Trophoblast cell (in vitro differentiated cells and primary cell): ENCODE measurements around the gene C16orf89.

Experiments used
- DNase-seq, 2 donors: peaks; one replicate each; pipeline ENCODE4 v3.0.0-alpha.2; 2016
- H2AFZ ChIP-seq: 2 replicates; pipeline ENCODE4 v1.6.1; 2013; ENCODE audit warnings: low read length, moderate library complexity, mild to moderate bottlenecking; ENCODE audit not compliant: insufficient read depth, poor library complexity
- H2AK5ac ChIP-seq: 2 replicates; pipeline ENCODE4 v1.6.1; 2013; ENCODE audit warnings: mild to moderate bottlenecking, low read length
- H2BK120ac ChIP-seq: 2 replicates; pipeline ENCODE4 v1.6.1; 2013; ENCODE audit warnings: low read length, mild to moderate bottlenecking, moderate library complexity; ENCODE audit not compliant: insufficient read depth, poor library complexity
- H2BK12ac ChIP-seq: 2 replicates; pipeline ENCODE4 v1.6.1; 2013; ENCODE audit warnings: mild to moderate bottlenecking, low read length, moderate library complexity
- H2BK5ac ChIP-seq: 2 replicates; pipeline ENCODE4 v1.6.1; 2013; ENCODE audit warnings: low read length, low read depth, moderate library complexity, mild to moderate bottlenecking; ENCODE audit not compliant: poor library complexity
- H3K14ac ChIP-seq: 2 replicates; pipeline ENCODE4 v1.6.1; 2013; ENCODE audit warnings: mild to moderate bottlenecking, low read length
- H3K18ac ChIP-seq: 2 replicates; pipeline ENCODE4 v1.6.1; 2013; ENCODE audit warnings: mild to moderate bottlenecking, low read length
- H3K23ac ChIP-seq: 2 replicates; pipeline ENCODE4 v1.6.1; 2013; ENCODE audit warnings: low read length
- H3K27ac ChIP-seq: 2 replicates; pipeline ENCODE4 v1.5.1; 2013; ENCODE audit warnings: low read depth, mild to moderate bottlenecking, inconsistent platforms, low read length, moderate library complexity
- H3K27me3 ChIP-seq: 2 replicates; pipeline ENCODE4 v1.6.1; 2013; ENCODE audit warnings: inconsistent platforms, mild to moderate bottlenecking, low read length, moderate library complexity; ENCODE audit not compliant: insufficient read depth
- H3K36me3 ChIP-seq, 2 experiments: 1 replicate in 1 of 2; 2 replicates in 1 of 2; pipeline ENCODE4 v1.6.1; 2013; ENCODE audit warnings: low read length in 2 of 2, mild to moderate bottlenecking in 2 of 2, moderate library complexity in 1 of 2; ENCODE audit not compliant: insufficient read depth in 2 of 2, control insufficient read depth in 1 of 2
- H3K4ac ChIP-seq: 2 replicates; pipeline ENCODE4 v1.6.1; 2013; ENCODE audit warnings: low read depth, mild to moderate bottlenecking, low read length, moderate library complexity
- H3K4me1 ChIP-seq, 2 experiments: 1 replicate in 1 of 2; 2 replicates in 1 of 2; pipeline ENCODE4 v1.6.1; 2013; ENCODE audit warnings: low read length in 2 of 2, mild to moderate bottlenecking in 2 of 2, moderate library complexity in 1 of 2; ENCODE audit not compliant: insufficient read depth in 2 of 2, control insufficient read depth in 1 of 2
- H3K4me2 ChIP-seq: 2 replicates; pipeline ENCODE4 v1.6.1; 2013; ENCODE audit warnings: inconsistent platforms, mild to moderate bottlenecking, low read length, moderate library complexity
- H3K4me3 ChIP-seq: 2 replicates; pipeline ENCODE4 v1.5.1; 2013; ENCODE audit warnings: mild to moderate bottlenecking, low read depth, low read length, inconsistent platforms
- H3K79me1 ChIP-seq: one replicate; pipeline ENCODE4 v1.6.1; 2013; ENCODE audit warnings: low read length
- H3K79me2 ChIP-seq: 2 replicates; pipeline ENCODE4 v1.6.1; 2013; ENCODE audit warnings: low read length, mild to moderate bottlenecking; ENCODE audit not compliant: control insufficient read depth, insufficient read depth, poor library complexity
- H3K9ac ChIP-seq: 2 replicates; pipeline ENCODE4 v1.6.1; 2013; ENCODE audit warnings: mild to moderate bottlenecking, low read length
- H3K9me3 ChIP-seq: 2 replicates; pipeline ENCODE4 v1.6.1; 2013; ENCODE audit warnings: low read depth, mild to moderate bottlenecking, control low read depth, inconsistent platforms, low read length; ENCODE audit not compliant: insufficient read depth
- H4K12ac ChIP-seq: 2 replicates; pipeline ENCODE4 v1.6.1; 2013; ENCODE audit warnings: low read depth, mild to moderate bottlenecking, low read length, moderate library complexity
- H4K8ac ChIP-seq: 2 replicates; pipeline ENCODE4 v1.6.1; 2013; ENCODE audit warnings: low read depth, mild to moderate bottlenecking, low read length, moderate library complexity
- H4K91ac ChIP-seq: one replicate; pipeline ENCODE4 v1.6.1; 2013; ENCODE audit warnings: low read depth, mild to moderate bottlenecking, low read length, moderate library complexity
- WGBS: extraction: QIAGEN DNeasy Blood & Tissue Kit; methylation state at CpG from one replicate; pipeline ENCODE4 v1.1.7; 2013; ENCODE audit warnings: missing lambda C conversion rate; ENCODE audit not compliant: insufficient read length, insufficient coverage; ENCODE audit errors: extremely low coverage; 5-methylcytosine and 5-hydroxymethylcytosine counted together

C16orf89 gene

GRCh38 chr16:5027086-5027485, 38.7 kb downstream of the C16orf89 start:
- no peaks in the 10 kb centered on the region for H3K27me3 ChIP-seq
- no peak overlapping the region for H3K23ac ChIP-seq
- no CpG with 5 or more reads among the region's 7 CpGs for WGBS
- no peaks in the 10 kb centered on the region for H3K79me2 ChIP-seq
- H3K9ac ChIP-seq: no peak overlapping the region
- H3K4ac ChIP-seq: no peak overlapping the region
- peaks cover 2 to 6% of the 10 kb centered on the region in 2 experiments for H3K36me3 ChIP-seq
- DNase-seq: no peak
- H4K91ac ChIP-seq: no peak overlapping the region
- no peak overlapping the region for H3K14ac ChIP-seq
- H2BK12ac ChIP-seq: no peak overlapping the region
- H3K27ac ChIP-seq: no peak overlapping the region
- peaks cover 1% of the 10 kb centered on the region for H3K9me3 ChIP-seq
- no peak overlapping the region for H2AFZ ChIP-seq
- no peak overlapping the region for H2BK120ac ChIP-seq
- no peak overlapping the region for H3K4me3 ChIP-seq
- no peak overlapping the region for H3K18ac ChIP-seq
- H4K12ac ChIP-seq: no peak overlapping the region
- no peaks in the 10 kb centered on the region for H3K4me1 ChIP-seq
- no peak overlapping the region for H2AK5ac ChIP-seq
- H3K4me2 ChIP-seq: no peak overlapping the region
- H4K8ac ChIP-seq: no peak overlapping the region
- no peak overlapping the region for H2BK5ac ChIP-seq
- H3K79me1 ChIP-seq: no peaks in the 10 kb centered on the region

DNA sequence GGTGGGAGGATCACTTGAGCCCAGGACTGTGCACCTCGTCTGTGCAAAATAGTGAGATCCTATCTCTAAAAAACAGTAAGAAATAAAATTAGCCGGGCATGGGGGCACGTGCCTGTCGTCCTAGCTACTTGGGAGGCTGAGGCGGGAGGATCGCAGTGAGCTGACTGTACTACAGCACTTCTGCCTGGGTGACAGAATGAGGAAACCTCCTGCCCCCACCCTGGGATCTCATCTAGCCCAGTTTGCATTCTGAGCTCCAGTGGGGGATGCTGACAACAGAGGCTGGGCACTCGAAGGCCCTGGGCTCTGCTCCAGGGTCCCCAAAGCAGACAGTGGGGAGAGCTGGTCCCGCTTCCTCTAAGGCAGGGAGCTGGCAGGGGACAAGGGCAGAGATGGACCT, 39.1 kb downstream of the C16orf89 start:
- no CpG with 5 or more reads among the region's 8 CpGs for WGBS
- Histone ChIP-seq H4K91ac (no peak overlapping the region), H3K4me3 (no peak overlapping the region), H3K27me3 (no peaks in the 10 kb centered on the region), H3K27ac (no peak overlapping the region), H3K14ac (no peak overlapping the region), H3K4me2 (no peak overlapping the region), H3K79me2 (no peaks in the 10 kb centered on the region), H2BK5ac (no peak overlapping the region), H3K36me3 (peaks cover 2 to 6% of the 10 kb centered on the region in 2 experiments), H2AFZ (no peak overlapping the region), H3K18ac (no peak overlapping the region), H2BK120ac (no peak overlapping the region), H4K8ac (no peak overlapping the region), H3K23ac (no peak overlapping the region), H2BK12ac (no peak overlapping the region), H3K9me3 (peaks cover 1% of the 10 kb centered on the region), H3K4ac (no peak overlapping the region), H4K12ac (no peak overlapping the region), H3K79me1 (no peaks in the 10 kb centered on the region), H3K4me1 (no peaks in the 10 kb centered on the region), H3K9ac (no peak overlapping the region), H2AK5ac (no peak overlapping the region)
- no peak for DNase-seq

DNA sequence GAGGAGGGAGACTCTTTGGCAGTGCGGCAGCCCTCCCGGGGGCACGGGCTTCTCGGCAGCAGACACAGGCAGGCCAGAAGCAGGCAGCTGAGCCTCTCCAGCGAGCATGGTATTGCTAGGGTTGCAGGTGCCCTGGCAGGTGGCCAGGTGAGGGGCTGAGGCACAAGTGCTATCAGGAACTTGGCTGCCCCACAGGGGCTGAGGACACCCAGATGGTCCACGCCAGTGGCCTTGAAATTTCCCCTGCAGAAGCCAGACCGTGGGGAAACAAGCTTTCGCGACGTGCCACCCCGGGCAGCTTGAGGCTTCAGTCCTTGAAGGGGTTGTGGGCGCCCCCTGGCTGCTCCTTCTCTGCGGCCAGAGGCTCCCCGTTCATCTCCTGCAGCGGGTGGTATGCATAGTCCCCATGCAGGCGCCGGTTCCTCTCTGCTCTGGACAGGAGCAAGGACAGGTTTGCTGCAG, 40.6 kb downstream of the C16orf89 start:
- no peak overlapping the region for H3K27ac ChIP-seq
- no peak overlapping the region for H3K18ac ChIP-seq
- no peak overlapping the region for H2BK12ac ChIP-seq
- no peak overlapping the region for H3K14ac ChIP-seq
- WGBS: no CpG with 5 or more reads among the region's 17 CpGs
- H4K91ac ChIP-seq: no peak overlapping the region
- no peak overlapping the region for H2AFZ ChIP-seq
- H2BK120ac ChIP-seq: no peak overlapping the region
- H3K9me3 ChIP-seq: peaks cover 1% of the 10 kb centered on the region
- no peak overlapping the region for H3K4me2 ChIP-seq
- no peak overlapping the region for H4K8ac ChIP-seq
- no peak for DNase-seq
- no peak overlapping the region for H3K23ac ChIP-seq
- H3K4me3 ChIP-seq: no peak overlapping the region
- no peaks in the 10 kb centered on the region for H3K79me2 ChIP-seq
- no peak overlapping the region for H2AK5ac ChIP-seq
- H3K4ac ChIP-seq: no peak overlapping the region
- H3K36me3 ChIP-seq: peaks cover 0 to 6% of the 10 kb centered on the region in 2 experiments
- no peak overlapping the region for H3K9ac ChIP-seq
- H3K27me3 ChIP-seq: no peaks in the 10 kb centered on the region
- no peak overlapping the region for H2BK5ac ChIP-seq
- no peaks in the 10 kb centered on the region for H3K4me1 ChIP-seq
- no peaks in the 10 kb centered on the region for H3K79me1 ChIP-seq
- H4K12ac ChIP-seq: no peak overlapping the region

- H3K79me2 ChIP-seq: no peaks in the 10 kb centered on the region
- no peak overlapping the region for H3K9ac ChIP-seq
- no peak overlapping the region for H3K4me3 ChIP-seq
- no peaks in the 10 kb centered on the region for H3K79me1 ChIP-seq
- peak in 1 of 2 donors; percentile 25 for DNase-seq
- no peak overlapping the region for H2BK12ac ChIP-seq
- H3K27me3 ChIP-seq: no peaks in the 10 kb centered on the region
- H2BK120ac ChIP-seq: no peak overlapping the region
- no peak overlapping the region for H3K23ac ChIP-seq
- H2AK5ac ChIP-seq: no peak overlapping the region
- H2BK5ac ChIP-seq: no peak overlapping the region
- no peak overlapping the region for H4K8ac ChIP-seq
- H2AFZ ChIP-seq: no peak overlapping the region
- no peak overlapping the region for H3K4ac ChIP-seq
- H4K91ac ChIP-seq: no peak overlapping the region
- peaks cover 0 to 6% of the 10 kb centered on the region in 2 experiments for H3K36me3 ChIP-seq
- no peaks in the 10 kb centered on the region for H3K4me1 ChIP-seq
- H3K27ac ChIP-seq: no peak overlapping the region
- H3K14ac ChIP-seq: no peak overlapping the region
- H3K4me2 ChIP-seq: no peak overlapping the region
- H3K18ac ChIP-seq: no peak overlapping the region
- H4K12ac ChIP-seq: no peak overlapping the region
- H3K9me3 ChIP-seq: peaks cover 1% of the 10 kb centered on the region
- no CpG with 5 or more reads among the region's 4 CpGs for WGBS
Observed at GRCh38 chr16:5024632-5025031, 41.1 kb downstream of the C16orf89 start.
